Measurements from ENCODE around the gene CANT1. TPM values are rescaled to one million over a fixed set of nuclear protein-coding genes. Genes with fewer than 3 reads are reported as not detected.

CANT1 gene
- total RNA-seq, 1 experiment from 2014 or later: 33.0 TPM

DNA sequence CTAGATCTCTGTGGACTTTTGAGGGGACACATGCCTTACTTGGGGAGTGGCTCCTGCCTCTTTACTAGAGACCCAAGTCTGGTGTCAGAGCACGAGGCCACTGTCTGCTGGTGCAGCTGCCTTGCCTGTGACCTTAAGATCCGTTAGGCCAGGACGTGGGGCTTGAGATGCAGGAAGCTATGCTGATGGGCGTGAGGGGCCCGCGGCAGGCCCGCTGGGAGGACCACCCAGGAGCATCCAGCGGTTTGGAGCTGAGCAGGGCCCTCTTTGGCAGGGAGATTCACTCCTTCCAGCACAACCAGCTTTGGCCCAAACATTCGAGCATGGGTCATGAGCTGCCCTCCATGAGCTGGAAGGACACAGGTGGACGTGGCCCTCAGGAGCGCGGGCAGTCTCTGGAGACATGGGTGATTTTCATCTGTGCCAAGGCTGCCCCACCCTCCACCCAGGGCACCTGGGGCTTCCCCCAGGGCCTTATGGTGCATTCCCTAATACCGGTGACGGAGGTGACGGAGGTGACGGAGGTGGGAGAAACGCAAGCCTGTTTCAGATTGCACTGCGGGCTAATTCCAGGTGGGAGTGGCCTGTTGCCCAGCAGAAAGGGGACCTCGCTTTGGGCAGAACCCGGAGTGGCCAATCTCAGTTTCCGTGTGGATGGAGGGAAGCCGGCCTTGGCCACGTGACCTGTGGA lies 42.5 kb downstream of the CANT1 start:
- H3K9ac ChIP-seq (ENCODE audit: extremely low read depth, insufficient read length, low read length): no peak overlapping the region
- H3K27me3 Mint-ChIP-seq (ENCODE audit: low read depth): peaks cover 2% of the 10 kb centered on the region
- no peak overlapping the region for H2BK12ac ChIP-seq (ENCODE audit: insufficient read length, low read depth, low read length)
- H3K27me3 ChIP-seq (ENCODE audit: insufficient read depth, low read length): no peaks in the 10 kb centered on the region
- H2BK15ac ChIP-seq (ENCODE audit: low read depth, low read length): no peak overlapping the region
- H2BK120ac ChIP-seq (ENCODE audit: low read depth, low read length, poor library complexity, severe bottlenecking): no peak overlapping the region
- no peaks in the 10 kb centered on the region for H3K79me1 ChIP-seq (ENCODE audit: insufficient read depth, low read depth, low read length, poor library complexity, severe bottlenecking)
- no peak overlapping the region for H3K4me3 Mint-ChIP-seq
- H4K8ac ChIP-seq (replicated peaks; ENCODE audit: insufficient read length, low read depth, low read length): no peak overlapping the region
- no peak overlapping the region for H4K91ac ChIP-seq (ENCODE audit: insufficient read length, low read depth, low read length)
- no peak overlapping the region for H2AFZ ChIP-seq (ENCODE audit: low read length)
- no peak overlapping the region for H2BK20ac ChIP-seq (ENCODE audit: low read depth, low read length, poor library complexity, severe bottlenecking)
- no peak overlapping the region for H3K18ac ChIP-seq (ENCODE audit: insufficient read length, low read depth, low read length)
- no peak overlapping the region for H3K4me2 ChIP-seq (ENCODE audit: insufficient read depth, insufficient read length, low read length)
- peaks cover 0 to 26% (median 13%) of the 10 kb centered on the region in 3 experiments; a peak in 4 of 7 replicates for H3K36me3 Mint-ChIP-seq (ENCODE audit: insufficient read depth in 1 of 3, low read depth in 3 of 3)
- no peak overlapping the region for H3K14ac ChIP-seq (ENCODE audit: insufficient read depth, low read length)
- H3K4me1 Mint-ChIP-seq: peaks cover 5 to 10% of the 10 kb centered on the region in 2 experiments
- H3K23me2 ChIP-seq (ENCODE audit: insufficient read length, low read depth, low read length, poor library complexity, severe bottlenecking): no peaks in the 10 kb centered on the region
- TF ChIP-seq, protein P1, sequence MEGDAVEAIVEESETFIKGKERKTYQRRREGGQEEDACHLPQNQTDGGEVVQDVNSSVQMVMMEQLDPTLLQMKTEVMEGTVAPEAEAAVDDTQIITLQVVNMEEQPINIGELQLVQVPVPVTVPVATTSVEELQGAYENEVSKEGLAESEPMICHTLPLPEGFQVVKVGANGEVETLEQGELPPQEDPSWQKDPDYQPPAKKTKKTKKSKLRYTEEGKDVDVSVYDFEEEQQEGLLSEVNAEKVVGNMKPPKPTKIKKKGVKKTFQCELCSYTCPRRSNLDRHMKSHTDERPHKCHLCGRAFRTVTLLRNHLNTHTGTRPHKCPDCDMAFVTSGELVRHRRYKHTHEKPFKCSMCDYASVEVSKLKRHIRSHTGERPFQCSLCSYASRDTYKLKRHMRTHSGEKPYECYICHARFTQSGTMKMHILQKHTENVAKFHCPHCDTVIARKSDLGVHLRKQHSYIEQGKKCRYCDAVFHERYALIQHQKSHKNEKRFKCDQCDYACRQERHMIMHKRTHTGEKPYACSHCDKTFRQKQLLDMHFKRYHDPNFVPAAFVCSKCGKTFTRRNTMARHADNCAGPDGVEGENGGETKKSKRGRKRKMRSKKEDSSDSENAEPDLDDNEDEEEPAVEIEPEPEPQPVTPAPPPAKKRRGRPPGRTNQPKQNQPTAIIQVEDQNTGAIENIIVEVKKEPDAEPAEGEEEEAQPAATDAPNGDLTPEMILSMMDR (conservative IDR thresholded peaks at IDR 0.05): no peak
- no peak overlapping the region for H3K56ac ChIP-seq (ENCODE audit: insufficient read length, low read depth, low read length)
- no peak overlapping the region for H3K27ac Mint-ChIP-seq
- no peak overlapping the region for H3K23ac ChIP-seq (ENCODE audit: insufficient read length, low read depth, low read length)
- H3T11ph ChIP-seq (ENCODE audit: low read length): no peak overlapping the region
- DNase-seq: peak; percentile 24
- H4K20me1 ChIP-seq (ENCODE audit: control insufficient read depth, insufficient read depth, insufficient read length): no peaks in the 10 kb centered on the region
- no CpG with 5 or more reads among the region's 23 CpGs for WGBS (ENCODE audit: extremely low coverage, insufficient read length, low lambda C conversion rate)
- H3K9me3 Mint-ChIP-seq: no peaks in the 10 kb centered on the region; a peak in 1 of 5 replicates
- H2BK5ac ChIP-seq (ENCODE audit: insufficient read length, low read length): no peak overlapping the region
- H3K4me1 ChIP-seq (ENCODE audit: insufficient read depth, low read length): no peaks in the 10 kb centered on the region
- H3K79me2 ChIP-seq (ENCODE audit: insufficient read depth, low read length): no peaks in the 10 kb centered on the region
- H2AK5ac ChIP-seq (ENCODE audit: insufficient read length, low read length): no peak overlapping the region
- no peak overlapping the region for H3K27ac ChIP-seq (ENCODE audit: insufficient read length, low read depth, low read length)
- no peak overlapping the region for H3K4ac ChIP-seq (ENCODE audit: low read depth, low read length)
- H3K9me3 ChIP-seq (ENCODE audit: control insufficient read depth, low read depth, low read length): no peaks in the 10 kb centered on the region
- H4K5ac ChIP-seq (ENCODE audit: insufficient read length, low read depth, low read length): no peak overlapping the region
